Dermis blood vessel endothelial cell (primary cell): ENCODE results near the gene PTPN5. TPM values are rescaled to one million over a fixed set of nuclear protein-coding genes. Genes with fewer than 3 reads are reported as not detected.
A peak's percentile ranks its signal among the peaks of the same experiment; 100 is the strongest.
"Not testable (repeated sequence)": the region's sequence is repeated elsewhere in the genome, so short reads cannot be mapped to it uniquely, and the experiment has no call there.

Source experiments
- DNase-seq: peaks from one replicate; pipeline ENCODE4 v3.0.0; 2010
- total RNA-seq: library from RNA; depleted of rRNA; stranded (reverse); fragments of >200 nt; gene quantifications from 2 replicates; pipeline ENCODE4 v1.2.3, GENCODE V29; 2014

The PTPN5 gene
- total RNA-seq, 1 donor from 2014 or later: not detected

DNA sequence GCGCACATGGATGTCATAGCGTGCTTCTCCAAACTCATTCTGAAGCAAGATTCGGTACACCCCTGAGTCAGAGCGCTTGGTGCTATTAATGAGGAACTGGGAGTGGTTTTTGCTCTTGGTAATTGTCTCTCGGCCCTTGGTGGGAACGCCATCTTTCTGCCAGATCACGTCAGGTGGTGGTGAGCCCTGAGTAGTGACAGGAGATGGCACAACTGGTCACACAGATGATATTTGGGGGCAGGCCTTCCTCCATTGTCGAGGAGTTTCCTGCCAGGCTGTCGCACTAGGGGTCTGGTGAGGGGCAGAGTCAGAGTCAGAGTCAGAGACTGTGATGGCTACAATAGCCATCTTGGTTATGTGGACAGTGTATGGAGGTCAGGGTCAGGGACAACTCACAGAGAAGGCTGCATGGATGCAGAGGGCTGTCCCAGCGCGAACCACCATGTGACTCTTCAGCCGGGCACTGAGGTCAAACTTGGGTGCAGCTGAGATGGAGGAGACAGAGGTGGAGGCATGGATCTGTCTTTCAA lies 83.7 kb downstream of the PTPN5 start:
- DNase-seq: no peak

DNA sequence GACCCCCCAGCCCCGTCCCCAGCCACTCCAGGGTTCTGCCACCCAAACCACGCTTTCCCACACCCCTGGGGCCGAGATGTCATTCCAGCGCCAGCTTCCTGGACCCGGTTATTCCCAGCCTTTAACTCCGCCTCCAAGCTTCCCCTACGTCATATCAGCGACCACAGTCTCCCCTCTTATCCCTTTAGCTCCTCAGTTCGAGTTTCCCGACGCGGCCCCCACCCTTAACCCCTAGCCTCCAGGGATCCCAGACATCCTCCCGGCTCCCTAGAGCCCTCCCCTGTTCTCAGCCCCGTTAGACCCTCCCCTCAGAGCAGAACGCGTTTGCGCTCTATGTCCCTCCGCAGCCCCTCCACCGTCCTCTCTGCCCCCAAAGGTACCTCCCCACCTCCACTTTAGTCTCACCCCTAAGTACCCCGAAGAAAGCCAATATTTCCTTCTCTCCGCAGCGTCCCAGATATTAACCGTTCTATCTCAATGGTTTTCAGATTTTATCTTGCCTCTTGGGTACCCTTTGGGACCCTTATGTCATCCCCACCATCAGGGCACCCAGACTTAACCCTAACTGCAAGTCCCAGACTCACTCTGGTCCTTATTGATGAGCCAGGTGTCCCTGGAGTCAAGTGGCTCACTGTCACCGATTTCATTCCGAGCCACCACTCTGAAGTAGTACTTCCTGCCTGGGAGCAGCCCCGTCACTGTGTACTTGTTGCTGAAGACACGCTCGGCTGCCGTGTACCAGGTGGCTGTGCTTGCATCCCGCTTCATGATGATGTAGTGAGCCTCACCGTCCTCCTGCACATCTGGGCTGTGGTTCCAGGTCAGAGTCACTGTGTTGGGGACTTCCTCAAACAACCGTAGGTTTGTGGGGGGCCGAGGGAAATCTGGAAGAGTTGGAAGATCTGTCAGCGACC lies 85.0 kb downstream of the PTPN5 start:
- DNase-seq: peak; percentile 73

DNA sequence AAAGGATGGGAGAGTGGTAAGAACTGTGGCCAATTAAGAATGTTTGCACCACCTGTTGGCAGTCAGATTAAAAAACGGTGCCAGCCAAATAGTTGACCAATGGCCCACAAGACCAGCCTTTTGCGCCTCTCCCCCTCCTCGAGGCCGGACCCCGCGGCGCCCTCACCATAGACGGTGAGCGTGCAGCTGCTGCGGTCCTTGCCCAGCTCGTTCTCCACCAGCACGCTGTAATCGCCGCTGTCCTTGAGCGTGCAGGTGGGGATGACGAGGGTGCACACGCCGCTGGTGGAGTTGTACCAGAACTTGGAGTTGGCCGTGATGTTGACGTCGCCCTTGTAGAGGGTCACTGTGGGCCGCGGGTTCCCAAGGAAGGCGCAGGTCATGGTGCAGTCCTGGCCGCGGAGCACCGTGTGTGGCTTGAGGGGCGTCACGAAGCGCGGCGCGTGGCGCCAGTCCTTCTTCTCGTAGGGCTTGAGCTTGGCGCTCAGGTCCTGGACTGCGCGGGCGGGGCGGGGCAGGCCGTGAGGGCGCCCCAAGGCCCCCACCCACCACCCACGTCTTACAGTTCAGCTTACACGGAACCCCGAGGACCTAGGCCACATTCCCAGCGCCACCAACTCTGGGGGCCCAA lies 85.8 kb downstream of the PTPN5 start:
- peak; percentile 34 for DNase-seq

DNA sequence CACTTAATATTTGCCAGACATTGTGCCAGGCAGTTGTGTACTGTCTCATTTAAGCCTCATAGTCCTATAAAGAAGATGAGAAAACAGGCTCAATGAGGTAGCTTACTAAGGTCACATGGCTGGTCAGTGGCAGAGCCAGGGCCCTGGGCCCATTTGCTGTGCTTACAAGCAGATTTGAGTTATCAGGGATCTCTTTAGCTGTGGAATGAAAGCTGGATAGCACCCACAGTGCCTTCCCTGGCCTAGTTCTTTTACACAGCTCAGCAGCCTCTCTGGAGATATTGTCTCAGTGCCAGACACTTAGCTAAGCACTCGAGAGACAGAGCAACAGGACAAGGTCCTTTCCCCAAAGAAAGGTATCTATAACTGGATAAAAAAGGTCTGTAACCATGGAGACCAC lies 86.9 kb downstream of the PTPN5 start:
- no peak for DNase-seq

DNA sequence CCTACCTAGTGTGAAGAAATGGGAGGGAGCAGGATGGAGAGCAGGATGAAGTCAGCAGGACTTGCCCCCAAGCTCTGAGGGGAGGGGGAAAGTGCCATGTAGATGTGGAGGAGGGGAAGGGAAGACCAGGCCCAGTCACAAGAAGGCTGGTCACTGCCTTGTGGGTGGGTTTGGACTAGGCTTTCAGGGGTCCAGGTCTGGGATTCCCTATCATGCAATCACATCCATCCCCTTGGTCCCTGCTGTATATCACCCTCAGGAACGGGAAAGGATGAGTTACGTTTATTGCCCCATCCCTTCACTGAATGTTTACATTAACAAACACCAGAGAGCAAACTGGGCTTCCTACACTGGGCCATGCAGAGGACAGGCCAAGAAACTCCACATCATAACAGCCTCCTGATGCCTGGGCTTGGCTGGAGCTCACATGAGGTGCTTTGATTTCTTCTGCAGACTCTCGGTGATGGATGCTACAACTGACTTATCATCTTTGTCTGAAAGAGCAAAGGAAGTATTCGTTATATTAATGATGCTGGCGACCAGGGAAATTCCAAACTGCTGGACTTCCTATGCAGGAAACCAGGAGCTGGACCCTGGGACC lies 87.5 kb downstream of the PTPN5 start:
- no peak for DNase-seq

DNA sequence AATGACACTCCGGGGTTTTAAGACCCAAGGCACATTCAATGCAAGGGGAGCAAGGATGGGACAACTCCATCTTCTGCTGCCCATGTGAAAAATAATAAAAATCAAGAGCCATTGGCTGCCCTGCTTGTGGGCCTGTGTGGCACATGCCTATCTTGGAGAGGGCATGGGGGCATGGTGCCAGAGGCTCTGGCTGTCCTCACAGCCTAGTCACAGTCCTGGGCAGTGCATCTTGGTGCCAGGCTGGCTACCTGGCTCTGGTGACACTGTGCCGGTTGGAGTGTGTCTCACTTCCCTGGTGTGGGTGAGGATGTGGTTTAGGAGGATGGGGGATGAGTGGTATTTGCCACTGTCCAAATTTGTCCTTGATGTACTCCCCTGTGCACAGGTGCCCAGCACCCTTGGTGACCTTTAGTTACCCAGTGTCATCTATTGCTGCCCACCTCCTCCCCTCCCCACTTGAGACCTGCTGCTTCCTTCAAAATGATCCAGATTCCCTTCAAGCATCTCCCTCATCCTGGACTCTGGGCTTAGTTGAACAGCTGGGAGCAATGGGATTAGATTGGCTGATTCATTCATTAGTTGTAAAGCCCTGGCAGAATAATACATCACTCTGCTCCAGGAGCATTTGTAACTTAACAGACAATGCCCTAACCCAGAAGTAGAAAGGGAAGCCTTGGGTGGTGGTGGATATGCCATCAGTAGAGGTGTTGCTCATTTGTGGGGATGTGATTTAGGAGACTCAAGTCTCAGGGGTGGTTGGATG lies 88.4 kb downstream of the PTPN5 start:
- DNase-seq: no peak

DNA sequence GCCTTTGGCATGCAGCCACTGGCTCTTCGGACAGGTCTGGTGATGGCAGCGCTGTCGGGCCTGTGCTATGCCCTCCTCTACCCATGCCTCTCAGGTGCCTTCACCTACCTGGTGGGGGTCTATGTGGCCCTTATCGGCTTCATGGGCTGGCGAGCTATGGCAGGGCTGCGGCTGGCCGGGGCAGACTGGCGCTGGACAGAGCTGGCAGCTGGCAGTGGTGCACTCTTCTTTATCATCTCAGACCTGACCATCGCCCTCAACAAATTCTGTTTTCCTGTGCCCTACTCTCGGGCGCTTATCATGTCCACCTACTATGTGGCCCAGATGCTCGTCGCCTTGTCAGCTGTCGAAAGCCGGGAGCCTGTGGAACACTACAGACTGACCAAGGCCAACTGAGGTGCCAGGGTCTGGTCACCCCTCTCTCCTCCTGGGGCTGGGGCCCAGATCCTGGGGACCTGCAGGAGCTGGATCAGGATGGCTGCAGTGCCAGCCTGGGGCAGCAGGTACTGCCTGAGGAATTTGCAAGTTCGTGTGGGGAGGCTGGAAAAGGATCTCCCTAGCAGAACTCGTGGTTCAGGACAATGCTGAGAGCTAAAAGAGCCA lies 89.9 kb downstream of the PTPN5 start:
- DNase-seq: no peak

DNA sequence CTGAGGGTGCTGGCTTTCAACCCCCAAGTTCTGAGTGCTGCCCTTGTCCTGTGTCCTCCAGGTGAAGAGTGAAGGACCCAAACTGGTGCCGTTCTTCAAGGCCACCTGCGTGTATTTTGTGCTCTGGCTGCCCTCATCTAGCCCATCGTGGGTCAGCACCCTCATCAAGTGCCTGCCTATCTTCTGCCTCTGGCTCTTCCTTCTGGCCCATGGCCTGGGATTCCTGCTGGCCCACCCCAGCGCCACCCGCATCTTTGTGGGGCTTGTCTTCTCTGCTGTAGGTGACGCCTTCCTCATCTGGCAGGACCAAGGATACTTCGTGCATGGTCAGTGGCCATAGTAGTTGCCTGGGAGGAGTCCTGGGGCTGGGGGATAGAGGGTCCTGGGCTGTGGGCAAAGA lies 90.7 kb downstream of the PTPN5 start:
- DNase-seq: no peak

DNA sequence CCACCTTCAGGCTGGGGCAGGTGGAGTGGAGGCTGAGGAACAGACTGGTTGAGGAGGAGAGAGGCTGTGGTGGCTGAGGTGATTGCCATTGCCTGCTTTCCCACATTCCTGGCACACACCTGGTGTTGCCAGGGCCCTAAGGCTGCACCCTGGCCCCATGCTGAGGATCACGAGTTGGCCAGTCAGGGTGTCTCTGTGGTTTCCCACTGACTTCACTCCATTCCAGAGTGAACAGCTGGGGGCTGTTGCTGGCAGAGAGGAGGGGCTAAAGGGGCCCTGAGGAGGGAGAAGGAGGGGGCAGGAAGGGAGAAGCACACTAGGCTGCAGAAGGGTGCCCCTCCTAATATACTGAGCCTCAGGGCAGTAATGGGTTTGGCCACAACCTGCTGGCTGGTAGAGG lies 91.2 kb downstream of the PTPN5 start:
- no peak for DNase-seq

DNA sequence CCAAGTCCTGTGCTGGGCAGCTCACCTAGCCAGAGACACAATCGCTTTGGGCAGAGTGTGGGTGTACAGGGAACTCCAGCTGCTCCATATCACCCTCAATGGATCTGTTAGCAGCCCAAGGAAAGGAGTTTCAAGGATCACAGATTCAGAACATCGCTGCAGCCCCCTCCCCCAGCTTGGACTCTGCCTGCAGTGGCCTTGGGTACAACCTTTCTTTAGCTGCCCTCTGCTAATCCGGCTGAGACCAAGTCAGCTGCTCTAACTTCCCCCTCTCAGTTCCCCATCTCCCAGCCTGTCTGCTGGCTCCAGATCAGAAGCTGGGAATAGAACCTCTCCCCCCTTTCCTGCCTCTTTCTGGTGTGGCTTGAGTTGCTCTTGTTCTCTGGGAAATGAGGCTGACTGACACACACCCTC lies 91.7 kb downstream of the PTPN5 start:
- no peak for DNase-seq

DNA sequence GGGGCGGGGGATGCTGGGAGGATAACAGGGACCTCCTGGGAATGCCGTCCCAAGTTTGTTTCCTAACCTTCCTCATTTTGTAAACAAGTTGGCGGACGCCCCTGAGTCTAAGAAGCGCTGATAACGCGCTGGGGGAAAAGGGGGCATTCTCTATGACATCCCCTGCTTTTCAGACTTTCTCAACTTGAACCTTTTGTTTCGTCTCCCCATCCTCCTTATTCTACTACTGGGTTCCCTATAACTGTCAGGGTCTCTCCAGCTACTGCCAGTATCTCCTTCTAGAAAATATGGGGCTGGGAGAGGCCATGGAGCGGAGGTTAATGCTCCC lies 92.4 kb downstream of the PTPN5 start:
- DNase-seq: no peak

DNA sequence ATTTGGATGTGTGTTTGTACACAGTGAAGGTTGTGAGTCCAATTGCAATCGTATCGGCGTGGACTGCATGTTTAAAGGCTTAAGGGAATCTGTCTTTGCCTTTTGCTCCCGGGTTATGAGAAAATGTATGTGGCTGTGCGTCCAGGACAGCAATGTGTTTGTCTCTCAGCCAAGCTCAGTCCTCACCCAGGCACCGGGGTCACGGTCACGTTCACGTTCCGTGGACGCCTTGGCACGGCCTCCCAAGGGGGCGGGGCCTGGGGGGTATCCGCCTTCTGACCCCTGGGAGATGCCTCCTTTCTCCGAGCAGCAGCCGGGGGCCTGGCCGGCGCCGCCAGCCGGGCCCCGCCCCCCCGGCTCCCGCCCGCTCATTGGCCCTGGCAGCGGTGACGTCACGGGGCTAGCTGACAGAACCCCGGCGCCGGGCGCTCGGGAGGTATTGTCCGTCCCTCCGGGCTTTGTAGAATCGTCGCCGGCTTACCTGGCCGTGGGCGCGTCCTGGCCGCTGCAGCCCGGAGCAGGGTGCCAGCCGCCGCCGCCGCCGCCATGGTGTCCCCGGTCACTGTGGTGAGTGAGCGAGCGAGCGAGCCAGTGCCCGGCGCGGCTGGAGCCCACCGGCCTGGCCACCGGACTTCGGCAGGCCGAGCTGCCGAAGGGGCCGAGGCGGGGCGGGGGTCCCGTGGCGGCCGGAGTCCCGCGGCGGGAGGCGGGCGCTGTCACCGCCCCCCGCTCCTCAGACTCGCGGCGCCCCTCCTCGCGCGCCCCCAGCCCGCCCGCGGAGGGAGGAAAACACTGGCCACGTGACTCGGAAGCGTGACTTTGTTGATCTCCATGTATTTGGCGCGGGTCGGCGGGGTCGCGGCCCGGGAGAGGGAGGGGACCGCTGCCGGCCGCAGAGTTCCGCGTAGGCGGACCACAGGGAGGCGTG lies 93.0 kb downstream of the PTPN5 start, which contains the start of gene TMEM86A:
Gene TMEM86A, plus strand, starts transcription at position 439 of the 928 bp plus-strand sequence. Its CDS starts 108 bp downstream, at position 547.
- DNase-seq: peak; percentile 87

DNA sequence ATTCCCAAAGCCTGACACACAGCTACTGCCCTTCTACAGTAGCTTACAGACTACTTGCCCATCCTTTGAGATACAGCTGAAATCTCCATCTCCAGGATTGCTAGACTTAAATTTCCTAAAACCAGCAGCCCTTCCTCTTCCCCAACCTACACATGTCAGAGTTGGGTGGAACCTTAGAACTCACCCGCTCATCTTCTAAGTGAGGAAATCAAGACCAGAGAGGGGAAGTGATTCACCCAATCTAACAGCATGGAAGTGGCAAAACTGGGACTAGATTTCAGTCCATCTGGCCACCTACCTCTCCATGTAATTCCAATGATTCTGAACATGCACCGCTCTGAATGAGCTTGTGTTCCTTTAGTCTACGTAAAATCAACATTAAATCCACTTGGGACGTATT lies 94.0 kb downstream of the PTPN5 start:
- DNase-seq: no peak

DNA sequence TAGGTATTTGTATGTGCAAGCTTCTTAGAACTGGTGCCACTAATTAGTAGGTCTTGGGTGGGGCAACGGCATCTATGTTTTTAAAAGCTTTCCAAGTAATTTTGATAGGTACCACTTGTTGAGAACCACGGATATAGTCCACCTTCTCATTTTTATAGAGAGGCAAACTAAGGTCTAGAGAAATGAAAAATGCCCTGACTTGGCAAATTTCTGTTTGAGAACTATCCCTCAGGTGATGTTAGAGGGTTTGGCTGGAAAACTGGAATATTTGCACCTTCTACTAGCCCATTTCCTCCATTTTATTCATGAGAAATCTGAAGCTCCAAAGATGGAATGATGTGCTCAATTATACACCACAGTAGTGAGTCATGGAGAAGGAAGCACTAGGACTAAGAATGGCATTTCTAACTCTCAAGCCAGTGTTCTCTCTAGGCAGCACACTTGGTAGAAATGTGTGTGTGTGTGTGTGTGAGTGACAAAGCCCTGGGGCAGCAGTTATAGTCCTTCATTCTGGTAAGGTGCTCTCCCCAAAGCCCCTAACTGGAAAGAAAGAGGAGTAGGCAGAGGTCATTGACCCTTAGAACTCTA lies 94.9 kb downstream of the PTPN5 start:
- DNase-seq: no peak

DNA sequence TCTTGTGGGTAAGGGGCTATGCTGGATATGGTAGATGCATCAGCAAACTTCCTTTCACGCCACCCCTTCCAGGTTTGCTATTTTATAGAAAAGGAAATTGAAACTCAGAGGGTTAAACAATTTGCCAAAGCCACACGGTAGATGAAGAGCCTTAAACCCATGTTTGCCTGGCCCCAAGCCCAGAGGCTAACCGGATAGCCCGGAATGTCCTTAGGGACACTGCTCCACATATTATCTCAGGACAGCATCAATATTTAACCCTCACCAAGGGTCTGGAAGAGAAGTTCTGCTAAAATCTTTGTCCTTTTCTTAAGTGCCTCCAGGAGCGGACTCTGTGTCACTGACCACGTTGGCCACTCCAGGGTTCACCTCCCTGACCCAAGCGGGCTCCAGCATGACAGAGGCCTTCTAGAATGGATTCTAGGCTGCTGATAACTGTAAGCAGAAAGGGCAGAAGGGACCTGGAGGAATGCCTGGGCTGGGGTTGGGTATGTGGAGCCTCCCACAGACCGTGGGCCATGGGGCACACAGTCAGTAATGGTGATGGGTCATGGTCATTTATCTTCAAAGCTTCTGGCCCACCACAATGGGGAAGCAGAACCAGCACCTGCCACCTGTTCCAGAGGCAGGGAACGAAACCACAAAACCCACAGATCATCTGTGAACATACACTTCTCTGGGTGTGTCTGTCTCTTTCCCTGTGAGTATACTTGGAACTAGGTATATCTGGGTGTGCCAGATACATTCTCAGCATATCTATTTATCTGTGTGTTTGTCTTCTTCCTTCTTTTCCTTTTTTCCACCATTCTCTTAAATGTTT lies 98.4 kb downstream of the PTPN5 start:
- DNase-seq: no peak

DNA sequence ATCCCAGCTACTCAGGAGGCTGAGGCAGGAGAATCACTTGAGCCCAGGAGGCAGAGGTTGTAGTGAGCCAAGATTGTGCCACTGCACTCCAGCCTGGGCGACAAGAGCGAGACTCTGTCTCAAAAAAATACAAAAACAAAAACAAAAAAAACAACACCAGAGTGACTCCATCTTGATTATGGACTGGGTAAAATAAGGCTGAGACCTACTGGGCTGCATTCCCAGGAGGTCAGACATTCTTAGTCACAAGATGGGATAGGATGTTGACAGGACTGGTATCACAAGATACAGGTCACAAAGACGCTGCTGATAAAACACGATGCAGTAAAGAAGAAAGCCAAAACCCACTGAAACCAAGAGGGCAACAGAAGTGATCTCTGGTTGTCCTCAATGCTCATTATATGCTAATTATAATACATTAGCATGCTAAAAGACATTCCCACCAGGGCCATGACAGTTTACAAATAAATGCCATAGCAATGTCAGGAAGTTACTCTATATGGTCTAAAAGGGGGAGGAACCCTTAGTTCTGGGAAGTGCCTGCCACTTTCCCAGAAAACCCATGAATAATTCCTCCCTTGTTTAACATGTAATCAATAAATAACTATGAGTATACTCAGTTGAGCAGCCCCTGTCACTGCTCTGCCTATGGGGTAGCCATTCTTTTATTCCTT lies 100.0 kb downstream of the PTPN5 start:
- not testable (repeated sequence) for DNase-seq

DNA sequence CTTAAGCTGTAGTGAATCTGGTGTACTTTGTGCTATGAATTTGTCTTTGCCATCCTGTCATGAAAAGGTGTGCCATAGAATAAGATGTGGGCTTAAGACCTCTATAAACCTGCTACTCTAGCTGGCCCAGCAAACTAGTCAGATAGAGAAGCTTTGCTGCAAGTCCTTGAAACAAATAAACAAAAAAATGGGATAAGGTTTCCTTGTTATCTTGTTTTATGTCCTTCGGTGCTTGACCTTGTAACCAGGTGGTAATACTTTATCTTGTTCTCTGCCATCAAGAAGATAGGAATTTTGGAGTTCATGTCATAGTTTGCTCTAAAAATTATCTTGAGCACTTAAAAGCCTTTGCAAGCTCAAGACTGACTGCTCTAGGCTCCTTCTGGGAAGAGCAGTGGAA lies 107.3 kb downstream of the PTPN5 start:
- DNase-seq: no peak

DNA sequence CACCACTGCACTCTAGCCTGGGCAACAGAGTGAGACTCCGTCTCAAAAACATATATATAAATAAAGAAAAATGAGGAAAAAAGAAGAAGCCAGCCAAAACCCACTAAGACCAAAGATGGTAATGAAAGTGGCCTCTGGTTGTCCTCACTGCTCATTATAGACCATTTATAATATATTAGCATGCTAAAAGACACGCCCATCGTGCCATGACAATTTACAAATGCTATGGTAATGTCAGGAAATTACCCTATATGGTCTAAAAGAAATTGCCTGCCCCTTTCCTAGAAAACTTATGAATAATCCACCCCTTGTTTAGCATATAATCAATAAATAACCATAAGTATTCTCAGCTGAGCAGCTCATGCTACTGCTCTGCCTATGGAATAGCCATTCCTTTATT lies 109.1 kb downstream of the PTPN5 start:
- no peak for DNase-seq

DNA sequence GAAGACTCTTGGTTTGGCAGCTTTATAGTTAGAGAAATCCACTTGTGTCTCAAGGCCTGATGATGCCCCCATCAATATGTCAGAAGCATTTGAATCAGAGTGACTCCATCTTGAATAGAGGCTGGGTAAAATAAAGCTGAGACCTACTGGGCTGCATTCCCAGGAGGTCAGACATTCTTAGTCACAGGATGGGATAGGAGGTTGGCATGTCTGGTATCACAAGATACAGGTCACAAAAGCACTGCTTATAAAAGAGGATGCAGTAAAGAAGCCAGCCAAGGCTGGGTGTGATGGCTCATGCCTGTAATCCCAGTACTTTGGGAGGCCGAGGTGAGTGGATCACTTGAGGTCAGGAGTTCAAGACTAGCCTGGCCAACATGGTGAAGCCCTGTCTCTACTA lies 109.6 kb downstream of the PTPN5 start:
- DNase-seq: not testable (repeated sequence)
